Stimulated activated CD8-positive, alpha-beta memory T cell treated with anti-CD3 and anti-CD28 coated beads, Interleukin-7, amount 100 ng/mL, for 1 hour (primary cell): Measurements from ENCODE around the gene ADCY9.

Source experiments
- DNase-seq, 2 donors: peaks; one replicate each; pipeline ENCODE4 v3.0.0-alpha.2; 2020; ENCODE audit warnings: low read depth in 2 of 2

ADCY9 gene

DNA sequence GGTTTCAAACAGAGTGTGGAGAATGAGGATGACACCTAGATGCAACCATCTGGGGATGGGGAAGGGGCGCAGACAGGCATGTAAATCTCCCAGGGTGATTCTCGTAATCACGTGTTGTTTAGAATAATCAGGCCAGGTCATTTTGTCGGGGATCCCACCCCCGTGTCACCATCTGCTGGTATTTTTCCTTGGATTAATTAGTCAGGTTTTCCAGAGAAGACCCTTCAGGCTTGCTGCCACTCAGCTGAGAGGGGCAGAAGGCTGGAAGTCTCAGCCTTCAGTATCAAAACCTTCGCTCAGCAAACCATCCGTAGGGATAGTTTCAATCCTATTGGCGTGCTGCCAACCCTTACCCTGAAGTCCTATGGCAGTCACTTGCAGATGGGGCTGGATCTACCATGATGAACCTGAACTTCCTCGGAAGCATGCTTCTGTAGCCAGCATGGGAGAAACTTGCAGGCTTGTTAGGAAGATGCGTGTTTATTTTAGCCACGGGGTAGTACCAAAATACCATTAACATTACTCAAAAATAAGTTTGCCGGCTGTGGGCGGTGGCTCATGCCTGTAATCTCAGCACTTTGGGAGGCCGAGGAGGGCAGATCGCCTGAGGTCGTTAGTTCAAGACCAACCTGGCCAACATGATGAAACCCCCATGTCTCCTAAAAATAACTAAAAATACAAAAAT, 7.5 kb upstream of the ADCY9 start:
- no peak for DNase-seq

DNA sequence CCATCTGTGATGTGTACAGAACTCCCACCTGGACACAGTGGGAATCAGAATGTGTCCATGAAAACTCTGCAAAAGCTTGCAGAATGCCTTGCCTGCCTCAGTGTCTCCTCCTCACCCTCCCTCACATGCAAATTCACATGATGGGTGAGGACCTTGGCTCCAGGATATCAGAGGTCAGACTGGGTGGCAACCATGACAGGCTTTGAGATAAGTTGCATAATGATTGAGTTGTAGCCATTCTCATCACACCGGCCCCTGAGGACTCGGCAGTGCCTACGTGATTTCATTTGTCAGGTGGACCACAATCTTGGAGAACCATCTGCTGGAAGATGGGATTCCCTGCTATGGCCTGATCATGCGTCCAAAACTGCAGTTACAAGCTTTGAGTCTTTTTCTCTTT, 3.9 kb upstream of the ADCY9 start:
- DNase-seq, result no peak

DNA sequence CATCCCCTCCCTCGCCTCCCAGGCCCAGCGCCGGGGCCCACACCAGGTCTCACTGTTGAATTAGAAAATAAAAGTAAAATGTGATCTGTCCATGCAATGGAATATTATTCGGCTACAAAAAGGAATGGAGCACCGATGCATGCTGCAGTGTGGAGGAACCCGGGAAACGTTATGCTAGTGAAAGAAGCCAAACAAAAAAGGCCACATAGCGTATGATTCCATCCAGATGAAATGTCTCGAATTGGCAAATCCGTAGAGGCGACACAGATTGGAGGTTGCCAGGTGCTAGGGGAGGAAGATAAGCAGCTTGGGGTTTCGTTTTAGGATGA, 972 bp upstream of the ADCY9 start:
- DNase-seq, result no peak

DNA sequence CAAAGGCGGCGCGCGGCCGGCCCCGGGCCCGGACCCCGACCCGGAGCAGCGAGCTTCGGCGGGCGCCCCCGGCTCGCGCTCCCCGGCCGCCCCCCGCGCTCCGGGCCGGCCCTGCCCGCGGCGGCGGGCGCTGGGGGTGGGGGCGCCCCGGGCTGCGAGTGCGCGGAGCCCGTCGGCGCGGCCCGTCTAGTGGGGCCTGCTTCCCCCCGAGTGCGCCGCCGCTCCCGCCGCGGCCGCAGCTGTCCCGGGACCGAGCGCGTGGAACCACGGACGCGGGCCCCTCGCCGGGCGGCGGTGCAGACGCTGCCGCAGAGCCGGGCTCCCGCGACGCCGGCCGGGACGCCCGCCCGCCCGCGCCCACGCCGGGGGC, 308 bp downstream of the ADCY9 start:
- DNase-seq, result no peak

DNA sequence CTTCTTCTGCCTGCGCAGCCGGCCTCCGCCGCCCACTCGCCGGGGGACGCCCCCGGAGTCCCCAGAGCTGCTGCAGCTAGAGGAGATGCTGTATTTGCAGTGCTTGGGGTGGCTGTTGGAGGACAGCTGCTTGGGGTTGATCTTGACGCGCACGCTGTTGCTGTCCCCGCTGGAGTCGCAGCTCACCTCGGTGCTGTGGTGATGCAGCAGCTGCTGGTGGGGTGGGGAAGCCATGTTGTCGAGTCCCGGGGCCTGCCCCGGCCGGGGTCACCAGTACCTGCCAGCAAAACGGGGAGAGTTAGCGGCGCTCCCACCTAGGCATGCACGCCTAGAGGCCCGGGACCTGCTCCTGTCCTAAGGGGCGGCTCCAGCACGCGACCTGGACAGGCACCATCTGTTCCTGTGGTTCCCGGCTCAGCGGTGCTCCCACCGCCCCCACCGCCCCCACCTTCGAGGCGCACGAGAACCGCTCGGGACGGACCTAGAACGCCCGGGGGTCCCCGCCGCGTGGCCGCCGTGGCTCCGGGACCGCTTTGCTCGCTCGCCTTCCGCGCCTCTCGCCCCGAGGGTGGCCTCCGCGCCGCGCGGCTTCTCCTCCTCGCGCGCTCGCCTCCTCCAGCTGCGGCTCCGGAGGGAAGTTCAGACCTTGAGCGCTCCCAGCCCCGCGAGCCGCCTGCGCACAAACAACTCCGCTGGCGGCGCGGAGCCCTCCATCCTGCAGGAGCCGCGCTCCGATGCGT, 863 bp downstream of the ADCY9 start:
- DNase-seq, result no peak

DNA sequence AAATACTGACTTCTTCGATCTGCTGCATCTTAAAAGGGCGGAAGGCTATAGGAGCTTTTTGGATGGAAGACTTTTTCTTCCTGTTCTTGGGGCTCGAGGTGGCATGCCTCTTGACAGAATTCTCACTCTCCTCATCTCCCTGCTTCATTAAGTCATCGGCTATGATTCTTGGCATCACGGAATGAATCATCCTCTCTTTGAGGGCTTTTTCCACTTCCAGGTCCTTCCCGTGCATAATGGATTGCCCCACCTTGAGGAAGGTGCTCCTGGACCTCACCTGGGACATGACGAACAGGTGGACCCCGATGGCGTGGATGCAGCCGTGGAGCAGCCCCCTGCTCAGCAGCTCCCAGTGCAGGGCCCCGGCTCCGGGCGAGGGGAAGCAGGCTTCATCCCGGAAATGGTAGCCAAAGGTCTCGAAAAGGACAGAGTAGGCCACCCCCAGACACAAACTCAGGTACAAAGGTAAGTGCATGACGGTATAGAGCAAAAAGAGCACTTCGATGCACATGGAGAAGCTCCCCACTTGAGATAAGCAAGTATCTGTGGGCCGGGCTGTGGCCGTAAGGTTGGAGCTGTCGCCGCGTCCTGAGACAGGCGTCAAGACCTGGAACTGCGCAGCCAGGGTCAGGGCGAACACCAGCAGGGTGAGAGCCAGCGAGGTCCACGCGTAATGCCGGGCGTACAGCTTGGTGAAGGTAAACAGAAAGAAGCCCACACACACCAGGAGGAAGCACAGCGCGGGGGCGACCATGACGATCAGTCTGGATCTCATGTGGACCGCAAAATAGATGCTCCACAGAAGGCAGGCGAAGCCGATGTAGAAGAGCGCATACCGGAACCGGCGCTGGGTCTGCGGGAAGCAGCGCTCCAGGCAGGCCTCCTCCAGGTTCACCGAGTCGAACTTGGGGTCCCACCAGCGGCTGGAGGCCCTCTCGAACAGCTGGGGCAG, 1.7 kb downstream of the ADCY9 start:
- no peak for DNase-seq

- DNase-seq, result no peak
These were observed 2.6 kb downstream of the ADCY9 start for GRCh38 chr16:4113358-4114256.

DNA sequence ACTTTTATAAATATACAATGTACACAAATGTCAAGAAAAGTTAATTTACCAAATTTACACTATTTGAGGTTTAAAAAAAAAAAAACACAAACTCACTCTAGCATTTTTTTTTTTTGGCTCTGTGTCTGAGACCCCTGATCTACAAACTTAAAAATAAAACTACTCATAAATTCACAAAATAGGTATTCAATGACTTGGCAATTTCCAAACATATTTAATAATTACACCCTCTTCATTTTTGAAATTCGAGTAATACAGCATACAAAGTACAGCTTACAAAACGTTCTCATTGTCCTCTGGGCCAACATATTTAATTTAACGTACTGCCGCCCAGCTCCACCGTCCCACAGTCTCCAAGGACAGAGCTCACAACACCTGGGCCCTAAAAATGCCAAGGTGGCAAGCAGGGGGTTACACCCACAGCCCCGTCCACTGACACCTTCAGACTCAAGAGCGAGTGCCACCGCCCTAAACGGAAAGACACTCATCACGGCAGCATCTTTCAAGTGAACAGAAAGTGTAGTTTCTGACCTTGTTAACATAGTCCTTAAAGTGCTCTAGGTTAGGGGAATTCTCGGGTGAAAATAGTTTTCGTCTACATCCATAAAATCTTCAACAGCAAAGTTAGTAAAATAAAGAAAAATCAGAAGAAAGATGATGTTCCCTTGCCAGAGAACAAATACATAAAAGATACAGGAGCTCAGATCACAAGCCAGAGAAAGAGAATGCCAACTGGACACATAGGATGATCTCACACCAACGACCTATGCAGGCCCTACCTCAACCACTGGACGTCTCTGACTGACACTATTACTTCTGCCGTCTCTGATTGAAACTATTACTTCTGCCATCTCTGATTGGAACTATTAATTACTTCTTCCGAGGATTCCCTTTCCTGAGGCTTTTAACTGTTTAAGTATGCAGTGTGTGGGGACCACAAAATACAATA, 4.2 kb downstream of the ADCY9 start:
- no peak for DNase-seq

DNA sequence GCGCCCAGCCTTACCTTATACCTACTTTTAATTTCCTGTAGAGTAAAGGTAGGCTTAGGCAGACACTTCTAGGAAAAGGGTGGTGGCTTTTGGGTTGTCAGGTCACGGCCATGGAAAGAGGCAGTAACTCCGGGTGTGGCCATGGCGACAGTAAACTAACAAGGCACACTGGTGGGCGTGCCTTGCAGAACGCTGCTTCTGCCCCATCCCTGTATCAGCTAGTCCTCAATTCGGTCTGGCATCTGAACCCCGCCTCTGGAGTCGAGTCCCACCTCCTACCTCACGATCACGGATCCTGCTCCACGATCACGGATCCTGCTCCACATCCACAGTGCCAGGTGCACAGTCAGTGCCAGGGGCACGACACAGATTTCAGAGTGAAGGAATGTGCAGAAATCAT, 5.6 kb downstream of the ADCY9 start:
- no peak for DNase-seq

- DNase-seq, result no peak
These were observed 6.2 kb downstream of the ADCY9 start for GRCh38 chr16:4110065-4110464.

DNA sequence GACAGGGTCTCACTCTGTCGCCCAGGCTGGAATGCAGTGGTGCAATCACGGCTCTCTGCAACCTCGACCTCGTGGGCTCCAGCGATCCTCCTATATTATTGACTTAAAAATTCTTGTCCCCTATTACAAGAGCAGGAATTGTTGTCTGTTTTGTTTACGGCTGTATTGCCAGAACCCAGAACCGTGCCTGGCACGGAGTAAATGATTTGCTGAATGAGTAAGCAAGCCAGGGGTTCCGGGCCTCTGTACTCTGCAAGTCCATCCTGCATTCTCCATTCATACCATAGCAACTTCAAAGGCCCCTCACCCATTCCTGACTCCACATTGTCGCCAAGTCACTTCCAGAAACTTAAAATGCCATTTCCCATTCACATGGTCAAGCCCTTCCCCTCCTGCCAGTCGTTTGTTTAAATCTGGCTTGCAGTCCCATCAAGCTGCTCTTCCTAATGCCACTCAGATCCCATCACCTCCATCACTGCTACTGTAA, 6.9 kb downstream of the ADCY9 start:
- DNase-seq, result no peak

DNA sequence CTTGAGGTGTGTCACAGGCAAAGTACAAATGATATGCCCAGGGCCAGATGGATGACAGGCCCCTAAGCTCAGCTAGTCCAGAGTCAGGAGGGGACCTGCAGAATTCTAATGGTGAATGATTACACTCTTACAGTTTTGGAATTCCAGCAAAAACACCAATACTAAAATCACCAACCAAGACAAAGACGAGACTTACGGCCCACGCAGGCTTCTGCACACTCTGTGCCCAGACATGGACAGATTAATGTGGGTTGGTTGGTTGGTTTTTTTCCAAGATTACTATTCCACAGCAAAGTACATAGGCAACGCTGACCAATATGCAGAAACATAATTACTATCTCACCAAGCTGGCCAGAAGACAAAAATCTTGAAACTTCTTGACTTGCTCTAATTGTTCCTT, 9.7 kb downstream of the ADCY9 start:
- DNase-seq, result no peak

DNA sequence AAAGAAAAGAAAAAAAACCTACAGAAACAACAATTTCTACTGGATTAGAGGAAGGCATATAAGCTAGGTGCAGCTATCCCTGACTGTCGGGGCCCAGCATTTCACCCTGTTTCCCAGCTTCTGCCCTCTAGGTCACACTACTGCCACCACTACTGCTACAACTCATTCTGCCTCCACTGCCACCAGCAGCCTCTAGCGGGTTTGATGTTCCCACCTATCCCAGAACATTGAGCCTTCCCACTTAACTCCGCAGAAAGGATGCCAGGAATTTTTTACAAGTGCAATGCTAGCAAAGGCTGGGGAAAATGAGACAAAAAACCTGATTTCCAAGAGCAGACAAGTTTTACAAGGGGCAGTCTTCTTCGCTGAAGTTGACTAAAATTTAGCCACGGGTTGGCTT, 10.4 kb downstream of the ADCY9 start:
- no peak for DNase-seq

- no peak for DNase-seq
These were observed 12.5 kb downstream of the ADCY9 start for GRCh38 chr16:4103745-4104144.

GRCh38 chr16:4101421-4102219, 14.6 kb downstream of the ADCY9 start:
- DNase-seq, result no peak

DNA sequence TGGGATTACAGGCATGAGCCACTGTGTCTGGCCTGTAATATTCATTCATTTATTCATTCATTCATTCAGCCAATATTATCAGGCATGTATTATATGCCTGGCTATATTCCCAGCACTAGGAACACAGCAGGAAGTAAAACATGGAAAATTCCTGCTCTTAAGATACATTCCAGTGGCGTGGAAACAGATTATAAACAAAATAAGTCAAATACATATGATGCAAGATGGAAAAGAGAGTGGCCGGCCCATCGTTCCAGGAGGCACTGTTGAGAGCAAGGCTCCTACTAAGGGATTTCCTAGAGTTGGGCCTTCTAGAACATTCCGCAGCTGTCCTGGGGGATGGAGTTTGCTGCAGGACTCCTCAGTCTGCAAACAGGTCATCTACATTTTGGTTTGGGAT, 17.7 kb downstream of the ADCY9 start:
- DNase-seq, result no peak

DNA sequence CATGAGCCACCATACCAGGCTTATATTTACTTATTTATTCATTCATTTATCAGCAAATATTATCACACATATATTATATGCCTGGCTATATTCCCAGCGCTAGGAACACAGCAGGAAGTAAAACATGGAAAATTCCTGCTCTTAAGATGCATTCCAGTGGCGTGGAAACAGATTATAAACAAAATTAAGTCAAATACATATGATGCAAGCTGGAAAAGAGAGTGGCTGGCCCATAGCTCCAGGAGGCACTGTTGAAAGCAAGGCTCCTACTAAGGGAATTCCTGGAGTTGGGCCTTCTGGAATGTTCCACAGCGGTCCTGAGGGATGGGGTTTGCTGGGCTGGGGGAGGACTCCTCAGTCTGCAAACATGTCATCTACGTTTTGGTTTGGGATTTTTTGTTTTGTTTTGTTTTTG, 18.4 kb downstream of the ADCY9 start:
- no peak for DNase-seq

DNA sequence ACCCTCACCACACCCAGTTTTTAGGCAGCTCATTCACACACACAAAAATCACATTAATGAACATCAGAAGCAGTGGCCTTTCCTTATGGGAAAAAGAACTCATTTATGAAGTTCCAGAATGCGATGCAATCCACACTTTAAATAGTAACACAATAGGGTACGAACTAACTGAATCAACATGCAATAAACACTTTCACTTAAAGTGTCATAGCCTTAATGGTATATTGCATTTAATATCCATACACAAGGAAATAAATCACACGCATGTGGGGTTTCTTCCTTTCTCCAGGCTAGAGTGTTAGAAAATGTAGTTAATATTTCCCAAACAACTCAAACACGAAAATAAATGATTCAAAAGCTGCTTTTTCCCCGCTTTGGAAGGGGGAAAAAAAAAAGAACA, 19.7 kb downstream of the ADCY9 start:
- DNase-seq, result no peak

DNA sequence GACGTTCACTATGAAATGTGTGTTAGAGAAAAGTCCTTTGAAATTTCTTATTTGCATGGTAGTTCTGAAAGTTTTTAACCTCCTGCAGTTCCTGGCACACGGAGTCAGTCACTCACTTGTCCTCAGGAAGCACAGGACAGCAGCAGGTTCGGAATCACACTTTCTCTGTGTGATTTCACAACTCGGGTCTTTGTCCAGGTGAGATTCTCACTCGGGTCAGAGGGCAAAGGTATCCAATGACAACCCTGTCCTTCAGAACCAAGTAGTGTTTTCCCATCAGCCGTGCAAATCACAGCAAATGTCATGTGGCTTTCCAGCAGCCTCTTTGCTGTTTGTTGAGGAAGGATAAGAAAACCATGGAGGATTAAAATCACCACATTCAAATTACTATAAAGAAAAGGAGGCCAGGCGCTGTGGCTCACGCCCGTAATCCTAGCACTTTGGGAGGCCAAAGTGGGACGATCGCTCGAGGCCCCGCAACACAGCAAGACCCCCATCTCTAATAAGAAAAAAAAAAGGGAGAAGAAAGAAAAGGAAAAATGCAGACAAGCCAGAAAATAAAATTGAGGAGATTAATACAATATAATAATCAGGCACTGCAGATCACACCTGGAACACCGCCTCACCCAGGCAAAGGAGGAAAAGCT, 22.0 kb downstream of the ADCY9 start:
- no peak for DNase-seq
